Measurements from ENCODE around the gene ABTB2. TPM values are rescaled to one million over a fixed set of nuclear protein-coding genes. Genes with fewer than 3 reads are reported as not detected.

The ABTB2 gene
- polyA plus RNA-seq, 1 experiment = 6.3 TPM

DNA sequence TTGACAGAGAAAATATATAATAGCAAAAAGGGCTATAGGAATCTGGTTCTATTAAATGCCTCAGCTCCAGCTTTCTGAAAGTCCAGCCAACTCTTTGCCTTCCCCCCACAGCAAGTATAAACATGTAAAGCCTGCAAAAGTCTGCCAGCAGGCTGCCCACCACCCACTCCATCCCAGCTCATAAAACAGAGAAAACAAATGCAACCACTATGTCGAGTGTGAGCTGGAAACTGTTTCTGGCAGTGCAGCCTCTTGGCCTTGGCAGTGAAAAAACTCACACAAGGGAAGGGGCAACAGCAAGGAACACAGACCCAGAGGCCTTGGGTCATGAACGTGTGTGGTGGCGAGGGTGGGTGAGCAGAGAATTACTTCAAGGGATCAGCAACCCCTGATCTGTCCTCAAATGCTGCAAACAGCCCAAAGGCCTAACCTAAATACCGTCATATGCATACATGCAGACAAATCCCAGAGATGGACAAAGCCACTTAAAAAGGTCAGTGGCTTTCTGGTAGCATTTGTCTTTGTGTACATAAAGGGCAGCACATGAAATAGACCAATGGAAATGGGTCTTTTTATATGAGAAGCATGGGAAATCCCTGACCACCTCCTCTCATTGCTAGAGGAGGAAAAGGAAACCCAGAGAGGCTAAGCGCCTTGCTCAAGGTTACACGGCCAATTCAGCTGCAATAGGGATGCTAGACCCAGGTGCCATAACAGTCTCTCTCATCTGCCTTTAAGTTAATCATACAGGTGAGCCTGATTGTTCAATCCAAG lies 177.6 kb downstream of the ABTB2 start:
- POLR2A ChIA-PET = no interaction called here
- TF ChIP-seq, protein P1, sequence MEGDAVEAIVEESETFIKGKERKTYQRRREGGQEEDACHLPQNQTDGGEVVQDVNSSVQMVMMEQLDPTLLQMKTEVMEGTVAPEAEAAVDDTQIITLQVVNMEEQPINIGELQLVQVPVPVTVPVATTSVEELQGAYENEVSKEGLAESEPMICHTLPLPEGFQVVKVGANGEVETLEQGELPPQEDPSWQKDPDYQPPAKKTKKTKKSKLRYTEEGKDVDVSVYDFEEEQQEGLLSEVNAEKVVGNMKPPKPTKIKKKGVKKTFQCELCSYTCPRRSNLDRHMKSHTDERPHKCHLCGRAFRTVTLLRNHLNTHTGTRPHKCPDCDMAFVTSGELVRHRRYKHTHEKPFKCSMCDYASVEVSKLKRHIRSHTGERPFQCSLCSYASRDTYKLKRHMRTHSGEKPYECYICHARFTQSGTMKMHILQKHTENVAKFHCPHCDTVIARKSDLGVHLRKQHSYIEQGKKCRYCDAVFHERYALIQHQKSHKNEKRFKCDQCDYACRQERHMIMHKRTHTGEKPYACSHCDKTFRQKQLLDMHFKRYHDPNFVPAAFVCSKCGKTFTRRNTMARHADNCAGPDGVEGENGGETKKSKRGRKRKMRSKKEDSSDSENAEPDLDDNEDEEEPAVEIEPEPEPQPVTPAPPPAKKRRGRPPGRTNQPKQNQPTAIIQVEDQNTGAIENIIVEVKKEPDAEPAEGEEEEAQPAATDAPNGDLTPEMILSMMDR (IDR thresholded peaks at IDR 0.05; ENCODE audit: insufficient read depth, low read depth, low read length) = no peak
- CTCF ChIA-PET = interaction anchor here (0.9 to 3.7 kb wide), 4 partner anchors 11 to 193 kb away, joined by 3 to 16 read pairs (median 6); partner anchors contain the start of gene ABTB2
- Histone ChIP-seq H3K36me3 (ENCODE audit: control insufficient read depth, insufficient read depth, low read length) (no peaks in the 10 kb centered on the region), H3K4me3 (ENCODE audit: low read depth, low read length) (no peak overlapping the region), H3K27me3 (ENCODE audit: control insufficient read depth, insufficient read depth, low read length) (no peaks in the 10 kb centered on the region)
- no peak for DNase-seq (ENCODE audit: low read depth)

DNA sequence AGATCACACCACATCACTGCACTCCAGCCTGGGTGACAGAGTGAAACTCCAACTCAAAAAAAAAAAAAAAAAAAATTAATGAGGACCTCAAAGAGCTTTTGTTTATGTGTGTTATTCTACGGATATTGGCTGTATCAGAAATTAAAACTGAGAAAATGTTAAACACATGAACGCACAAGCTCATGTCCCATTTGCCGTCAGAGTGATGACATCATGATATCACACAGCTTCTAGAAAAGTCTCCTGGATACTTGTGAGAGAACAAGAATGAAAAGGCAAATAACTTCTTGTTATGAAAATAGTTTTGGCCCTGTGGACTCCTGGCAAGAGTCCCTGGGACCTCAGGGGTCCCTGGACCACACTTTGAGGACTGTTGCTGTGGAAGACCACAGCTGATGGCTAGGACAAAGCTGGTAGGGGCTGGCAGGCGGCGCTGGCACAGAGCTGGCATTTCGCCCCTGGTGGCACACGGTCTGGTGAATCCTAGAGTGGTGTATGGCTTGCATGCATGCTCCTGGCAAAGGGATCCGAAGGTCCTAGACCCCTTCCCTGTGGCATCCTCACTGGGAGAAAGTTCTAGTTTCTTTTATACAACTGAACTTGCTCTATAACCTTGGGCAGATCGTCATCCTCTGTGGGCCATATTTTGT lies 178.7 kb downstream of the ABTB2 start:
- ChIA-PET CTCF (interaction anchor here (0.7 to 3.7 kb wide), 3 partner anchors 12 to 179 kb away, joined by 3 to 16 read pairs (median 3); partner anchors contain the start of gene ABTB2), POLR2A (no interaction called here)
- DNase-seq (ENCODE audit: low read depth) = no peak
- TF ChIP-seq, protein P1 (IDR thresholded peaks at IDR 0.05; ENCODE audit: insufficient read depth, low read depth, low read length) = no peak
- Histone ChIP-seq H3K36me3 (ENCODE audit: control insufficient read depth, insufficient read depth, low read length) (no peaks in the 10 kb centered on the region), H3K27me3 (ENCODE audit: control insufficient read depth, insufficient read depth, low read length) (no peaks in the 10 kb centered on the region), H3K4me3 (ENCODE audit: low read depth, low read length) (no peak overlapping the region)

DNA sequence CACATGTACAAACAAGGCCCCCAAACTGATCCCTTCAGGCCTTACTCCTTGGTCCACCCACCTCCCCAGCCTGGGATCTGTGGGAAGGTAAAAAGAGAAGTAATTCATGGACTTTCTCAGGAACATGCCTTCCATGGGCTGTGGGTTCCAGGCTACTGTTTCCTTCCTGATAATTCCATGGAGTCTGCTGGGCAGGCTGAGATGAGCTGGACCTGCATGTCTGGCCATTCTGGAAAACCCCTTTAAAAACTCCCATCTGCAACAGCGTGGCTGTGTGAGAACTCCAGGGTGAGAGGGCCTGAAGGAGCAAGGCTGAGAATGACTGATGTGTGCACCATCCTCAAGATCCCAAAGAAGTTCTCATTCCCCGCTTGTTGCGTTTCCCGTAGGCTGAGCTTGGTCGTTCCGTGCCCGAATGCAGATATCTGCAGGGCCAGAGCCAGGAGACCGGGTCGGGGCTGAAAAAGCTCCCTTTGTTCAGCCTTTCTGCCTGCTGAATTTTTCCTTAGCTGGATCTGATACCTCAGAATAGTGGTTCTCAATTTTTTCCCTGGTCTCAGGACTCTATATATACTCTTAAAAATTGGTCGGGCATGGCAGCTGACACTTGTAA lies 179.5 kb downstream of the ABTB2 start:
- no peak overlapping the region for H3K4me3 ChIP-seq (ENCODE audit: low read depth, low read length)
- CTCF ChIA-PET = interaction anchor here (0.6 to 3.7 kb wide), 5 partner anchors 167 to 189 kb away, joined by 3 to 16 read pairs (median 3); partner anchors contain the start of gene ABTB2
- TF ChIP-seq, protein P1 (IDR thresholded peaks at IDR 0.05; ENCODE audit: insufficient read depth, low read depth, low read length) = no peak
- H3K36me3 ChIP-seq (ENCODE audit: control insufficient read depth, insufficient read depth, low read length) = no peaks in the 10 kb centered on the region
- POLR2A ChIA-PET = no interaction called here
- DNase-seq (ENCODE audit: low read depth) = no peak
- no peaks in the 10 kb centered on the region for H3K27me3 ChIP-seq (ENCODE audit: control insufficient read depth, insufficient read depth, low read length)

DNA sequence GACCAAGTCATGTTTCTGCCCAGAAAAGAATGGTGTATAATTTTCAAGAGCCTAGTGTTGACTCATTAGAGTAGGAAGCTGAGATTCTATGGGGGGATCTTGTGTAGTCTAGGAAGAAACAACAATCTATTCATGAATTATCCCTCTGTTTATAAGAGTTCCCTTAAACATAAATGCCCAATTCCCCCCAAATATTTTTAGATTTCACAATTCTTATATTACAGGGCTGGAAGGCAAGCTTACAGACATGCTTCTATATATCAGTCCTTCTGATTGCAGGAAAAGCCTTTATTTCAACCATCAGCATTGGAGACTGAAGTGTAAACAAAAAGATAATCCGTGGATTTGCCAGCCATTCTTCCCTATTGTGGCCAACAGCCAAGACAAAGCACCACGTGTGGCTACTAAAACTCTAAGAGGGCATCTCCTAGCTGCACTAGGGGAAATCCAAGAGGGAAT lies 181.0 kb downstream of the ABTB2 start:
- Histone ChIP-seq H3K36me3 (ENCODE audit: control insufficient read depth, insufficient read depth, low read length) (no peaks in the 10 kb centered on the region), H3K4me3 (ENCODE audit: low read depth, low read length) (no peak overlapping the region), H3K27me3 (ENCODE audit: control insufficient read depth, insufficient read depth, low read length) (no peaks in the 10 kb centered on the region)
- POLR2A ChIA-PET = no interaction called here
- CTCF ChIA-PET = interaction anchor here (1.2 to 2.6 kb wide), 3 partner anchors 10 to 182 kb away, joined by 4 to 12 read pairs (median 4); partner anchors contain the start of gene ABTB2
- TF ChIP-seq, protein P1 (IDR thresholded peaks at IDR 0.05; ENCODE audit: insufficient read depth, low read depth, low read length) = no peak
- no peak for DNase-seq (ENCODE audit: low read depth)

Measured in BJ (cell line).